Measurements from ENCODE around the gene ARFGAP2. TPM values are rescaled to one million over a fixed set of nuclear protein-coding genes. Genes with fewer than 3 reads are reported as not detected.

Gene ARFGAP2
- total RNA-seq, 2 experiments from 2014 or later: 70.1 to 71.7 TPM

Small RNAs within 50 kb of the gene (microRNA-seq; reads per million reads assigned to microRNA genes)
- not detected for gene MIR6745 (ENCODE audit: borderline microRNAs expressed, borderline replicate concordance)

Other genes with a start within 250 kb of the ARFGAP2 start
- 10 to 100 TPM; 12.8 to 14.4 TPM for gene CSTPP1, start 240.1 kb downstream of the ARFGAP2 start, total RNA-seq
- 1 to 10 TPM; 4.7 to 8.0 TPM for gene PACSIN3, start 9.6 kb upstream of the ARFGAP2 start, total RNA-seq
- gene DDB2, start 38.1 kb upstream of the ARFGAP2 start, total RNA-seq: 100 to 1,000 TPM; 189 to 200 TPM
- gene ACP2, start 71.9 kb upstream of the ARFGAP2 start, total RNA-seq: 10 to 100 TPM in 1 of 2 experiments, 1 to 10 TPM in 1; 9.4 to 13.4 TPM
- gene NR1H3, start 81.1 kb upstream of the ARFGAP2 start, total RNA-seq: 10 to 100 TPM; 12.7 to 15.3 TPM
- 10 to 100 TPM; 55.7 to 61.2 TPM for gene MADD, start 93.3 kb upstream of the ARFGAP2 start, total RNA-seq
- gene MYBPC3, start 175.8 kb upstream of the ARFGAP2 start, total RNA-seq: not detected
- gene SPI1, start 201.7 kb upstream of the ARFGAP2 start, total RNA-seq: under 1 TPM in 1 of 2 experiments, not detected in 1; 0.25 TPM
- gene SLC39A13, start 231.7 kb upstream of the ARFGAP2 start, total RNA-seq: 10 to 100 TPM; 10.0 to 10.5 TPM
- gene PSMC3, start 249.6 kb upstream of the ARFGAP2 start, total RNA-seq: 100 to 1,000 TPM; 137 to 140 TPM

Data from activated CD8-positive, alpha-beta T cell treated with anti-CD3 and anti-CD28 coated beads for 36 hours (primary cell).